GM12878 (cell line): Measurements from ENCODE around the gene BRD2. TPM values are rescaled to one million over a fixed set of nuclear protein-coding genes. Genes with fewer than 3 reads are reported as not detected.

ENCODE experiments used
- EP300 ChIP-seq, 2 experiments: fragments of 150-350 bp in 1 of 2; IDR thresholded peaks; 2 replicates each; pipeline ENCODE4 v1.6.1; 2011 to 2012; ENCODE audit warnings: low read depth in 2 of 2, low read length in 2 of 2, borderline replicate concordance in 1 of 2, improper control_type of control experiment in 1 of 2, inconsistent platforms in 1 of 2; ENCODE audit not compliant: control insufficient read depth in 1 of 2
- EZH2 ChIP-seq: IDR thresholded peaks from 2 replicates; pipeline ENCODE4 v1.6.1; 2012; ENCODE audit warnings: low read depth, mild to moderate bottlenecking, control low read depth, inconsistent platforms, low read length, borderline replicate concordance; ENCODE audit not compliant: control insufficient read depth
- FOXM1 ChIP-seq: IDR thresholded peaks from 2 replicates; pipeline ENCODE4 v1.6.1; 2012; ENCODE audit warnings: low read depth, mild to moderate bottlenecking, inconsistent platforms, low read length, moderate library complexity
- GATAD2B ChIP-seq: fragments of 450-650 bp; conservative IDR thresholded peaks from 2 replicates; pipeline ENCODE4 v1.6.1; 2017; ENCODE audit warnings: low read depth, mild to moderate bottlenecking, moderate library complexity
- JUND ChIP-seq: IDR thresholded peaks from 2 replicates; pipeline ENCODE4 v1.6.1; 2012; ENCODE audit warnings: low read depth, mild to moderate bottlenecking, low read length, improper control_type of control experiment, moderate library complexity
- KAT2A ChIP-seq: conservative IDR thresholded peaks from 2 replicates; pipeline ENCODE4 v1.6.1; 2011; ENCODE audit warnings: low read depth, low read length; ENCODE audit not compliant: control insufficient read depth
- PAX8 ChIP-seq: fragments of 450-650 bp; IDR thresholded peaks from 2 replicates; pipeline ENCODE4 v1.6.1; 2017; ENCODE audit warnings: mild to moderate bottlenecking, moderate library complexity
- PML ChIP-seq: IDR thresholded peaks from 2 replicates; pipeline ENCODE4 v1.6.1; 2012; ENCODE audit warnings: low read length, inconsistent platforms
- REST ChIP-seq: IDR thresholded peaks from 2 replicates; pipeline ENCODE4 v1.6.1; 2012; ENCODE audit warnings: mild to moderate bottlenecking, low read depth, low read length
- SIX5 ChIP-seq: IDR thresholded peaks from 2 replicates; pipeline ENCODE4 v1.6.1; 2011; ENCODE audit warnings: mild to moderate bottlenecking, low read depth, low read length, moderate library complexity; ENCODE audit not compliant: severe bottlenecking
- SMAD1 ChIP-seq: fragments of 450-650 bp; IDR thresholded peaks from 2 replicates; pipeline ENCODE4 v1.6.1; 2018; ENCODE audit warnings: mild to moderate bottlenecking, low read depth; ENCODE audit not compliant: partially characterized antibody
- SPI1 ChIP-seq: IDR thresholded peaks from 2 replicates; pipeline ENCODE4 v1.6.1; 2011; ENCODE audit warnings: low read depth, mild to moderate bottlenecking, low read length, moderate library complexity, borderline replicate concordance; ENCODE audit not compliant: insufficient read depth
- TCF3 ChIP-seq: IDR thresholded peaks from 2 replicates; pipeline ENCODE4 v1.6.1; 2012; ENCODE audit warnings: low read depth, mild to moderate bottlenecking, low read length, borderline replicate concordance; ENCODE audit not compliant: insufficient read depth
- ZNF384 ChIP-seq: IDR thresholded peaks from 2 replicates; pipeline ENCODE4 v1.6.1; 2012; ENCODE audit warnings: low read depth, mild to moderate bottlenecking, low read length, improper control_type of control experiment, borderline replicate concordance
- polyA plus RNA-seq, 11 experiments: library from polyadenylated mRNA; depleted of rRNA in 4 of 11; unstranded in 6 of 11; stranded (reverse) in 5 of 11; fragments of >200 nt; fragmentation: Nextera tagmentation in 4 of 11; fragmentation: Illumina TruSeq in 1 of 11; extraction: Ambion mirVana in 4 of 11; extraction: Trizol in 1 of 11; gene quantifications; 1 replicate in 1 of 11; 2 replicates in 10 of 11; pipeline versions ENCODE4 v1.2.1 to v1.2.3, GENCODE V29; 2011 to 2016; ENCODE audit warnings: inconsistent platforms in 2 of 11, missing spikeins in 2 of 11, low read depth in 1 of 11
- total RNA-seq, 4 experiments: library from RNA; depleted of rRNA in 3 of 4; stranded (reverse); fragments of >200 nt in 3 of 4; fragmentation: Illumina TruSeq in 1 of 4; extraction: Trizol in 1 of 4; gene quantifications; 2 replicates each; pipeline versions ENCODE4 v1.2.1 to v1.2.3, GENCODE V29; 2013 to 2021
- TF ChIP-seq, protein P1 (sequence below): IDR thresholded peaks from 2 replicates; pipeline ENCODE4 v1.6.1; 2011; ENCODE audit warnings: borderline replicate concordance, low read depth, mild to moderate bottlenecking, moderate library complexity, low read length; ENCODE audit not compliant: insufficient read depth, poor library complexity, severe bottlenecking
- TF ChIP-seq, protein P2 (sequence below): IDR thresholded peaks from 2 replicates; pipeline ENCODE4 v1.6.1; 2012; ENCODE audit warnings: low read depth, low read length, improper control_type of control experiment
- TF ChIP-seq, protein P3 (sequence below): fragments of 150-350 bp; IDR thresholded peaks from 2 replicates; pipeline ENCODE4 v1.6.1; 2014; ENCODE audit warnings: mild to moderate bottlenecking, low read depth, low read length
- TF ChIP-seq, protein P4 (sequence below): fragments of 450-650 bp; IDR thresholded peaks from 2 replicates; pipeline ENCODE4 v1.6.1; 2017; ENCODE audit warnings: mild to moderate bottlenecking, low read depth, inconsistent platforms; ENCODE audit not compliant: poor library complexity, severe bottlenecking

The BRD2 gene
- total and polyA plus RNA-seq, 10 of the 15 experiments (the other 5 are each of a cell fraction or from before 2014, with no cell fraction given) = 32.2 to 239 (median 139) TPM

DNA sequence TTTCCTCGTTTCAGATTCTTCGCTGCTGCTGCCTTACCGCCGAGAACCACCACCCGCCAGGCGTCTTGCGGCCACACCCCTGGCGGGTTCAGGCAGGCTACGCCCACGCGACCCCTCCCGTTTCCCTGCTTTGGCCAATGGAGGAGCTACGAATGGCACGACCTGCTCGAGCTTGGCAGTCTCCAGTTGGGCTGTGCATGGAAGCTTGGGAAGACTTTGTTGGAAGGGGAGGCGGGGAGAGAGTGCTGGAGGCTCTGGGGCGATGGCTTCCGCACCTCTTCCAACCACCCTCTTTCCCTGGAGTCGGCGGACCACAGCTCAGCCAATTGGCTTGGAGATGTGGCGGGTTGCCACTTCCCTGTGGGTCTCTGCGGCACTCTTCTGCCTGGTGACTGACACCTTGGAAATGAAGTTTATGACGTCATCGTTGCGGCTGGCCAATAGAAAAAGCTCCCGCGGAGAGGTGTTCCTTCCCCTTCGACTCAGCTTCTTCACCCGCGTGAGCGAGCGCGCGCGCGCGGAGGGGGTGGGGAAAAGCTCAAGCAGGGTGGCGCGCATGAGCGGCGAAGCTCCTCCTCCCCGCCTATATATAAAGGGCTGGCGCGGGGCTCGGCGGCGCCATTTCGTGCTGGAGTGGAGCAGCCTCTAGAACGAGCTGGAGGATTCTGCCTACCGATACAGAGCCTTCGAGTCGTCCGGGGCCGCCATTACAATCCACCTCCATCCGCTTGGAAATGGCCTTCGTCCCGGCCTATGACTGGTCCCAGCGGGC is 3.4 kb downstream of the BRD2 start (continued):
- TF ChIP-seq, protein P1, sequence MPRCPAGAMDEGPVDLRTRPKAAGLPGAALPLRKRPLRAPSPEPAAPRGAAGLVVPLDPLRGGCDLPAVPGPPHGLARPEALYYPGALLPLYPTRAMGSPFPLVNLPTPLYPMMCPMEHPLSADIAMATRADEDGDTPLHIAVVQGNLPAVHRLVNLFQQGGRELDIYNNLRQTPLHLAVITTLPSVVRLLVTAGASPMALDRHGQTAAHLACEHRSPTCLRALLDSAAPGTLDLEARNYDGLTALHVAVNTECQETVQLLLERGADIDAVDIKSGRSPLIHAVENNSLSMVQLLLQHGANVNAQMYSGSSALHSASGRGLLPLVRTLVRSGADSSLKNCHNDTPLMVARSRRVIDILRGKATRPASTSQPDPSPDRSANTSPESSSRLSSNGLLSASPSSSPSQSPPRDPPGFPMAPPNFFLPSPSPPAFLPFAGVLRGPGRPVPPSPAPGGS = peak; percentile 58
- TF ChIP-seq EP300 (IDR thresholded peaks at IDR 0.05; ENCODE audit: borderline replicate concordance in 1 of 2, control insufficient read depth in 1 of 2, low read depth in 2 of 2, low read length in 2 of 2) (peak; percentile 37; a peak in 2 of 4 replicates), EZH2 (no peak), TCF3 (peak; percentile 96), SIX5 (peak; percentile 14), SPI1 (peak; percentile 69), FOXM1 (no peak), REST (peak; percentile 61), PML (no peak), JUND (peak; percentile 98), SMAD1 (peak; percentile 97), GATAD2B (peak; percentile 38; the same call in 1 of the 2 replicates), ZNF384 (no peak), PAX8 (peak; percentile 82; the same call in 1 of the 2 replicates), KAT2A (no peak)
- TF ChIP-seq, protein P2, sequence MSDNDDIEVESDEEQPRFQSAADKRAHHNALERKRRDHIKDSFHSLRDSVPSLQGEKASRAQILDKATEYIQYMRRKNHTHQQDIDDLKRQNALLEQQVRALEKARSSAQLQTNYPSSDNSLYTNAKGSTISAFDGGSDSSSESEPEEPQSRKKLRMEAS = peak; percentile 3
- TF ChIP-seq, protein P3, sequence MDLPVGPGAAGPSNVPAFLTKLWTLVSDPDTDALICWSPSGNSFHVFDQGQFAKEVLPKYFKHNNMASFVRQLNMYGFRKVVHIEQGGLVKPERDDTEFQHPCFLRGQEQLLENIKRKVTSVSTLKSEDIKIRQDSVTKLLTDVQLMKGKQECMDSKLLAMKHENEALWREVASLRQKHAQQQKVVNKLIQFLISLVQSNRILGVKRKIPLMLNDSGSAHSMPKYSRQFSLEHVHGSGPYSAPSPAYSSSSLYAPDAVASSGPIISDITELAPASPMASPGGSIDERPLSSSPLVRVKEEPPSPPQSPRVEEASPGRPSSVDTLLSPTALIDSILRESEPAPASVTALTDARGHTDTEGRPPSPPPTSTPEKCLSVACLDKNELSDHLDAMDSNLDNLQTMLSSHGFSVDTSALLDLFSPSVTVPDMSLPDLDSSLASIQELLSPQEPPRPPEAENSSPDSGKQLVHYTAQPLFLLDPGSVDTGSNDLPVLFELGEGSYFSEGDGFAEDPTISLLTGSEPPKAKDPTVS = peak; percentile 30; the same call in 1 of the 2 replicates
- TF ChIP-seq, protein P4, sequence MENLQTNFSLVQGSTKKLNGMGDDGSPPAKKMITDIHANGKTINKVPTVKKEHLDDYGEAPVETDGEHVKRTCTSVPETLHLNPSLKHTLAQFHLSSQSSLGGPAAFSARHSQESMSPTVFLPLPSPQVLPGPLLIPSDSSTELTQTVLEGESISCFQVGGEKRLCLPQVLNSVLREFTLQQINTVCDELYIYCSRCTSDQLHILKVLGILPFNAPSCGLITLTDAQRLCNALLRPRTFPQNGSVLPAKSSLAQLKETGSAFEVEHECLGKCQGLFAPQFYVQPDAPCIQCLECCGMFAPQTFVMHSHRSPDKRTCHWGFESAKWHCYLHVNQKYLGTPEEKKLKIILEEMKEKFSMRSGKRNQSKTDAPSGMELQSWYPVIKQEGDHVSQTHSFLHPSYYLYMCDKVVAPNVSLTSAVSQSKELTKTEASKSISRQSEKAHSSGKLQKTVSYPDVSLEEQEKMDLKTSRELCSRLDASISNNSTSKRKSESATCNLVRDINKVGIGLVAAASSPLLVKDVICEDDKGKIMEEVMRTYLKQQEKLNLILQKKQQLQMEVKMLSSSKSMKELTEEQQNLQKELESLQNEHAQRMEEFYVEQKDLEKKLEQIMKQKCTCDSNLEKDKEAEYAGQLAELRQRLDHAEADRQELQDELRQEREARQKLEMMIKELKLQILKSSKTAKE = peak; percentile 70
